K562 (cell line): ENCODE data around the gene UNC45A. TPM values are rescaled to one million over a fixed set of nuclear protein-coding genes. Genes with fewer than 3 reads are reported as not detected.

Experiments used
- ATAC-seq: fragments of 200-7000 bp; cut with Tn5 transposase; 3 replicates; pipeline ENCODE4 v1.9.1; 2020; ENCODE audit warnings: moderate library complexity
- BruUV-seq: library from RNA; stranded (reverse); fragments of 400-500 nt; replicated peaks from 2 replicates; lab custom pipeline; 2021; lab: Mats Ljungman, UMichigan
- CTCF ChIA-PET: fragments of 300-600 bp; formaldehyde crosslinking; extraction: SDS; loops from one replicate; lab custom pipeline; 2021; ENCODE audit warnings: low intra/inter-chr PET ratio; lab: Yijun Ruan, JAX
- POLR2A ChIA-PET: fragments of 300-600, 350-650 bp; sonication (Branson Sonifier 250); formaldehyde crosslinking; extraction: SDS; loops from one replicate; lab custom pipeline; 2021; ENCODE audit warnings: antibody characterized with exemption, inconsistent platforms; lab: Yijun Ruan, JAX
- DNase-seq, 4 experiments: peaks; one replicate each; pipeline versions ENCODE4 v3.0.0 to v3.0.0-alpha.2; 2011 to 2018; ENCODE audit warnings: low spot score in 3 of 4, mixed read lengths in 3 of 4; ENCODE audit errors: extremely low read depth in 1 of 4
- FAIRE-seq: peaks from 2 replicates; lab custom pipeline; 2011; peaks lifted over from hg19 to GRCh38; lab: Jason Lieb, UNC
- H2AFZ ChIP-seq: 2 replicates; pipeline ENCODE4 v1.6.0; 2011; ENCODE audit warnings: low read depth, low read length, control low read depth, inconsistent platforms
- H3K27ac ChIP-seq: fragments of 200-600 bp; 3 replicates; pipeline ENCODE4 v1.8.0; 2011; ENCODE audit warnings: low read depth, mild to moderate bottlenecking, control low read depth, inconsistent platforms, low read length, moderate library complexity, mixed read lengths; ENCODE audit errors: extremely low read depth
- H3K27me3 ChIP-seq, 2 experiments: fragments of 300-600 bp in 1 of 2; 2 replicates in 1 of 2; 3 replicates in 1 of 2; pipeline versions ENCODE4 v1.6.0 to v1.8.0; 2011; ENCODE audit warnings: inconsistent platforms in 2 of 2, low read length in 2 of 2, mild to moderate bottlenecking in 1 of 2, mixed read lengths in 1 of 2, moderate library complexity in 1 of 2; ENCODE audit not compliant: control insufficient read depth in 2 of 2, insufficient read depth in 2 of 2
- H3K36me3 ChIP-seq: fragments of 300-600 bp; 3 replicates; pipeline ENCODE4 v1.8.0; 2011; ENCODE audit warnings: mild to moderate bottlenecking, low read length, inconsistent platforms; ENCODE audit not compliant: control insufficient read depth, insufficient read depth
- H3K4me1 ChIP-seq, 2 experiments: fragments of 200-600 bp in 1 of 2; replicated peaks in 1 of 2; 2 replicates in 1 of 2; 3 replicates in 1 of 2; pipeline versions ENCODE4 v1.5.1 to v1.8.0; 2011; ENCODE audit warnings: inconsistent platforms in 2 of 2, low read length in 2 of 2, mild to moderate bottlenecking in 1 of 2, mixed read lengths in 1 of 2, moderate library complexity in 1 of 2; ENCODE audit not compliant: control insufficient read depth in 2 of 2, insufficient read depth in 2 of 2
- H3K4me2 ChIP-seq: 2 replicates; pipeline ENCODE4 v1.6.1; 2011; ENCODE audit warnings: low read length, control low read depth, inconsistent platforms, mixed read lengths; ENCODE audit not compliant: insufficient read depth
- H3K4me3 ChIP-seq: fragments of 200-600 bp; sonication (generic), shearing (Covaris generic); 2 replicates; pipeline ENCODE4 v1.5.1; 2016; ENCODE audit warnings: control low read depth, inconsistent platforms
- H3K79me2 ChIP-seq: fragments of 200-600 bp; 3 replicates; pipeline ENCODE4 v1.8.0; 2011; ENCODE audit warnings: low read length, inconsistent platforms; ENCODE audit not compliant: control insufficient read depth, insufficient read depth
- H3K9ac ChIP-seq, 2 experiments: 2 replicates each; pipeline versions ENCODE4 v1.6.0 to v1.6.1; 2011; ENCODE audit warnings: low read depth in 2 of 2, low read length in 2 of 2, control low read depth in 1 of 2, inconsistent platforms in 1 of 2, mild to moderate bottlenecking in 1 of 2, mixed read lengths in 1 of 2; ENCODE audit not compliant: insufficient read depth in 1 of 2
- H3K9me1 ChIP-seq: one replicate; pipeline ENCODE4 v1.6.0; 2011; ENCODE audit warnings: inconsistent platforms, mild to moderate bottlenecking, low read length, moderate library complexity; ENCODE audit not compliant: control insufficient read depth, insufficient read depth
- H3K9me3 ChIP-seq: replicated peaks from 2 replicates; pipeline ENCODE4 v1.5.1; 2011; ENCODE audit warnings: low read depth, low read length, inconsistent platforms; ENCODE audit not compliant: control insufficient read depth, insufficient read depth
- H4K20me1 ChIP-seq: replicated peaks from 2 replicates; pipeline ENCODE4 v1.6.1; 2011; ENCODE audit warnings: low read length, inconsistent platforms, mixed read lengths; ENCODE audit not compliant: control insufficient read depth, insufficient read depth
- LCOR ChIP-seq: sonication (generic); formaldehyde crosslinking; IDR thresholded peaks from 2 replicates; pipeline ENCODE4 v1.8.0; 2022; ENCODE audit warnings: mild to moderate bottlenecking, missing genetic modification reagents
- MTA2 ChIP-seq: fragments of 450-650 bp; IDR thresholded peaks from 2 replicates; pipeline ENCODE4 v1.6.1; 2016; ENCODE audit warnings: low read depth
- POLR2G ChIP-seq: fragments of 200-400 bp; formaldehyde crosslinking; IDR thresholded peaks from 2 replicates; pipeline ENCODE4 v1.6.1; 2017; ENCODE audit warnings: low read depth, mild to moderate bottlenecking, antibody characterized with exemption, low read length, moderate library complexity
- ZSCAN29 ChIP-seq: fragments of 450-650 bp; IDR thresholded peaks from 2 replicates; pipeline ENCODE4 v1.6.1; 2017
- WGBS: fragments of 100-300 bp; shearing (Covaris generic); methylation state at CpG from one replicate; pipeline ENCODE4 v1.1.6; 2016; ENCODE audit warnings: low coverage, mixed read lengths; ENCODE audit not compliant: insufficient coverage; ENCODE audit errors: missing lambda C conversion rate; 5-methylcytosine and 5-hydroxymethylcytosine counted together
- in situ Hi-C: fragments of 300-500 bp; cut with MboI; formaldehyde crosslinking; loops from 4 replicates; pipeline ENCODE4 v1.15.0; 2018; ENCODE audit warnings: inconsistent platforms, mixed read lengths
- intact Hi-C: fragments of 100-400 bp; cut with micrococcal nuclease; formaldehyde crosslinking; loops from 2 replicates; pipeline ENCODE4 v1.14.2; 2022
- polyA plus RNA-seq, 8 experiments: library from polyadenylated mRNA; depleted of rRNA in 4 of 8; stranded (reverse) in 5 of 8; unstranded in 3 of 8; fragments of >200 nt; fragmentation: Nextera tagmentation in 2 of 8; fragmentation: Illumina TruSeq in 1 of 8; extraction: Ambion mirVana in 2 of 8; extraction: Trizol in 1 of 8; gene quantifications; 2 replicates each; pipeline versions ENCODE4 v1.2.1 to v1.2.3, GENCODE V29; 2011 to 2014; ENCODE audit warnings: inconsistent platforms in 1 of 8, missing spikeins in 1 of 8
- total RNA-seq, 7 experiments: library from RNA; depleted of rRNA in 6 of 7; stranded (reverse); fragments of >200 nt in 6 of 7; fragmentation: Illumina TruSeq in 2 of 7; extraction: Trizol in 2 of 7; gene quantifications; 2 replicates each; pipeline versions ENCODE4 v1.2.1 to v1.2.3, GENCODE V29; 2011 to 2021; ENCODE audit warnings: low replicate concordance in 1 of 7
- TF ChIP-seq, protein P1 (sequence below): fragments of 250-450 bp; sonication (Bioruptor Pico); IDR thresholded peaks from 2 replicates; pipeline ENCODE4 v1.4.0; 2020; ENCODE audit warnings: mild to moderate bottlenecking, moderate library complexity, borderline replicate concordance

The UNC45A gene
- total and polyA plus RNA-seq, 9 of the 15 experiments (the other 6 are each of a cell fraction or from before 2014, with no cell fraction given): 22.4 to 79.3 (median 43.7) TPM

DNA sequence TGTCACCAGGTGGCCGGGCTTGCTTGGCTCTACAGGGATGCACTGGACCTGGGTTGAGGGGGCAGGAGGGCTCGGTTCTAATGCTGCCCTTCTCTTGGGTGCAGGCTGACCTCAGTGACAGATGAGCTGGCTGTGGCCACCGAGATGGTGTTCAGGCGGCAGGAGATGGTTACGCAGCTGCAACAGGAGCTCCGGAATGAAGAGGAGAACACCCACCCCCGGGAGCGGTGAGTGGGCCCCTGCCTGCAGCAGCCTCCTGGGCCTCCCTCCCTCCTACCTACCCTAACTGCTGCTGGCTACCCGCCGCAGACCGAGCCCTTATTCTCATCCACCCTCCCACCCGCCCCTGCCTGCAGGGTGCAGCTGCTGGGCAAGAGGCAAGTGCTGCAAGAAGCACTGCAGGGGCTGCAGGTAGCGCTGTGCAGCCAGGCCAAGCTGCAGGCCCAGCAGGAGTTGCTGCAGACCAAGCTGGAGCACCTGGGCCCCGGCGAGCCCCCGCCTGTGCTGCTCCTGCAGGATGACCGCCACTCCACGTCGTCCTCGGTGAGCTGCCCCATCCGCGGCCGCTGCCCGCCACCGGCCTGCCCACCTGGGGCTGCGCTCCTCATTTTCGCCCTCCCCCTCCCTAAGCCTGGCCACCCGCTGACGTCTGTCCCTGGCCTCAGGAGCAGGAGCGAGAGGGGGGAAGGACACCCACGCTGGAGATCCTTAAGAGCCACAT lies 45.2 kb upstream of the UNC45A start:
- no peak overlapping the region for H3K4me3 ChIP-seq

DNA sequence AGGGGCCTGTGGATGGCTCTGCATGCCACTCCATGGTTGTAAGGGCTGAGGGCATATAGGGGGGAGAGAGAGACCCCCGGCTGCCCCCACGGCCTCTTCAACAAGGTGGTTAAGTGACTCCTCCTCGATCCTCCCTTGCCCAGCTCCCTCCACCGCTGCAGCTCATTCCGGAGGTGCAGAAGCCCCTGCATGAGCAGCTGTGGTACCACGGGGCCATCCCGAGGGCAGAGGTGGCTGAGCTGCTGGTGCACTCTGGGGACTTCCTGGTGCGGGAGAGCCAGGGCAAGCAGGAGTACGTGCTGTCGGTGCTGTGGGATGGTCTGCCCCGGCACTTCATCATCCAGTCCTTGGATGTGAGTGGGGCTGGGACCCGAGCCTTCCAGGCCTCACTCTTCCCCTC lies 44.2 kb upstream of the UNC45A start:
- CTCF ChIA-PET: no interaction called here
- no peak for FAIRE-seq
- Histone ChIP-seq H3K9me1 (no peaks in the 10 kb centered on the region), H3K9me3 (no peaks in the 10 kb centered on the region), H3K79me2 (no peaks in the 10 kb centered on the region), H3K4me2 (no peak overlapping the region), H3K27ac (no peak overlapping the region), H3K36me3 (no peaks in the 10 kb centered on the region; the same call in 2 of the 3 replicates), H3K4me1 (peaks cover 11 to 63% of the 10 kb centered on the region in 2 experiments), H3K27me3 (no peaks in the 10 kb centered on the region), H3K9ac (peak overlapping the region in 1 of 2 experiments; percentile 62; a peak in 2 of 4 replicates), H4K20me1 (no peaks in the 10 kb centered on the region), H3K4me3 (no peak overlapping the region), H2AFZ (no peak overlapping the region)
- in situ Hi-C loops (no loop called here), intact Hi-C loops (no loop called here)
- TF ChIP-seq MTA2 (no peak), ZSCAN29 (no peak)
- TF ChIP-seq, protein P1, sequence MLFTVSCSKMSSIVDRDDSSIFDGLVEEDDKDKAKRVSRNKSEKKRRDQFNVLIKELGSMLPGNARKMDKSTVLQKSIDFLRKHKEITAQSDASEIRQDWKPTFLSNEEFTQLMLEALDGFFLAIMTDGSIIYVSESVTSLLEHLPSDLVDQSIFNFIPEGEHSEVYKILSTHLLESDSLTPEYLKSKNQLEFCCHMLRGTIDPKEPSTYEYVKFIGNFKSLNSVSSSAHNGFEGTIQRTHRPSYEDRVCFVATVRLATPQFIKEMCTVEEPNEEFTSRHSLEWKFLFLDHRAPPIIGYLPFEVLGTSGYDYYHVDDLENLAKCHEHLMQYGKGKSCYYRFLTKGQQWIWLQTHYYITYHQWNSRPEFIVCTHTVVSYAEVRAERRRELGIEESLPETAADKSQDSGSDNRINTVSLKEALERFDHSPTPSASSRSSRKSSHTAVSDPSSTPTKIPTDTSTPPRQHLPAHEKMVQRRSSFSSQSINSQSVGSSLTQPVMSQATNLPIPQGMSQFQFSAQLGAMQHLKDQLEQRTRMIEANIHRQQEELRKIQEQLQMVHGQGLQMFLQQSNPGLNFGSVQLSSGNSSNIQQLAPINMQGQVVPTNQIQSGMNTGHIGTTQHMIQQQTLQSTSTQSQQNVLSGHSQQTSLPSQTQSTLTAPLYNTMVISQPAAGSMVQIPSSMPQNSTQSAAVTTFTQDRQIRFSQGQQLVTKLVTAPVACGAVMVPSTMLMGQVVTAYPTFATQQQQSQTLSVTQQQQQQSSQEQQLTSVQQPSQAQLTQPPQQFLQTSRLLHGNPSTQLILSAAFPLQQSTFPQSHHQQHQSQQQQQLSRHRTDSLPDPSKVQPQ (CRISPR knock-in tag): no peak
- BruUV-seq: no TSS peak
- no peak for ATAC-seq
- no peak for DNase-seq
- 76% methylated on average over 10 of the region's 12 CpGs for WGBS
- POLR2A ChIA-PET: interaction anchor here (2.9 kb wide), 1 partner anchor 12 kb away, joined by 12 read pairs; the partner anchor contains the start of gene MAN2A2

More for the DNA sequence above, 45.2 kb upstream of the UNC45A start:
- in situ Hi-C loops (loop anchor here (5.0 to 10.0 kb wide), 3 partner anchors 243 to 575 kb away; no protein-coding TSS in a partner anchor), intact Hi-C loops (loop anchor here (5.0 to 10.0 kb wide), 4 partner anchors 73 to 565 kb away; no protein-coding TSS in a partner anchor)
- BruUV-seq: no TSS peak
- no peak for DNase-seq
- Histone ChIP-seq H3K9ac (peak overlapping the region in 1 of 2 experiments; percentile 84; a peak in 2 of 4 replicates), H3K79me2 (no peaks in the 10 kb centered on the region), H2AFZ (peak overlapping the region; percentile 41; the same call in 1 of the 2 replicates), H3K36me3 (no peaks in the 10 kb centered on the region), H4K20me1 (no peaks in the 10 kb centered on the region), H3K4me1 (peaks cover 10 to 66% of the 10 kb centered on the region in 2 experiments; a peak in 4 of 5 replicates), H3K9me1 (no peaks in the 10 kb centered on the region), H3K4me2 (no peak overlapping the region), H3K27ac (no peak overlapping the region), H3K27me3 (no peaks in the 10 kb centered on the region), H3K9me3 (no peaks in the 10 kb centered on the region)
- ChIA-PET CTCF (no interaction called here), POLR2A (interaction anchor here (0.6 to 2.9 kb wide), 5 partner anchors 9 to 26 kb away, joined by 3 to 12 read pairs (median 4); partner anchors contain the start of gene MAN2A2)
- 79% methylated on average over 17 of the region's 31 CpGs for WGBS
- FAIRE-seq: no peak
- TF ChIP-seq POLR2G (peak; percentile 25; the same call in 1 of the 2 replicates), LCOR (no peak)
- ATAC-seq: no peak
